OCI-LY1 (cell line): ENCODE results near the gene ING3.

Experiments
- EZH2 ChIP-seq: fragments of 200-600 bp; sonication (generic), shearing (Covaris generic); IDR thresholded peaks from 2 replicates; pipeline ENCODE4 v1.8.0; 2017; ENCODE audit warnings: borderline replicate concordance, mixed run types, mild to moderate bottlenecking, antibody characterized with exemption, low read length, moderate library complexity, mixed read lengths
- TF ChIP-seq, protein P1 (sequence below): fragments of 200-600 bp; sonication (generic), shearing (Covaris generic); IDR thresholded peaks from 2 replicates; pipeline ENCODE4 v1.5.1; 2017; ENCODE audit warnings: mild to moderate bottlenecking, antibody characterized with exemption, low read length, moderate library complexity, mixed read lengths

DNA sequence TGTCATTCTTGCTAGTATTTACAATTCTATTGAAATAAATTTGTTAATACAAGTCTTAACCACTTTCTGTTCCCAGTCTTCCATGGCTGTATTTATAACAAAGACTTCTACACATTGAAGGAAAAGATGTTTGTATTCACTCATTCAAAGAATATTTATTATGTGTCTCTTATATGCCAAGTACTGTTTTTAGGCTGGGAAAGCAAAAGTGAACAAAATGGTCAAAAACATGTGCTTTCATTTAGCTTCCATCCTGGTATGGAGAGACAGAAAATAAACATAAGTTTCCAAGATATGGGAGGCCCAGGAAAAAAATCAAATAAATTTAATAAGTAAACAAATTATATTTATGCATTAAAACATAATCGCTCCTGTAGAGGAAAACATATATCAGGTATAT, 60.8 kb downstream of the ING3 start:
- TF ChIP-seq, protein P1, sequence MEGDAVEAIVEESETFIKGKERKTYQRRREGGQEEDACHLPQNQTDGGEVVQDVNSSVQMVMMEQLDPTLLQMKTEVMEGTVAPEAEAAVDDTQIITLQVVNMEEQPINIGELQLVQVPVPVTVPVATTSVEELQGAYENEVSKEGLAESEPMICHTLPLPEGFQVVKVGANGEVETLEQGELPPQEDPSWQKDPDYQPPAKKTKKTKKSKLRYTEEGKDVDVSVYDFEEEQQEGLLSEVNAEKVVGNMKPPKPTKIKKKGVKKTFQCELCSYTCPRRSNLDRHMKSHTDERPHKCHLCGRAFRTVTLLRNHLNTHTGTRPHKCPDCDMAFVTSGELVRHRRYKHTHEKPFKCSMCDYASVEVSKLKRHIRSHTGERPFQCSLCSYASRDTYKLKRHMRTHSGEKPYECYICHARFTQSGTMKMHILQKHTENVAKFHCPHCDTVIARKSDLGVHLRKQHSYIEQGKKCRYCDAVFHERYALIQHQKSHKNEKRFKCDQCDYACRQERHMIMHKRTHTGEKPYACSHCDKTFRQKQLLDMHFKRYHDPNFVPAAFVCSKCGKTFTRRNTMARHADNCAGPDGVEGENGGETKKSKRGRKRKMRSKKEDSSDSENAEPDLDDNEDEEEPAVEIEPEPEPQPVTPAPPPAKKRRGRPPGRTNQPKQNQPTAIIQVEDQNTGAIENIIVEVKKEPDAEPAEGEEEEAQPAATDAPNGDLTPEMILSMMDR = no peak
- no peak for TF ChIP-seq EZH2
